Measurements from ENCODE around the gene NFIX. TPM values are rescaled to one million over a fixed set of nuclear protein-coding genes. Genes with fewer than 3 reads are reported as not detected.

Gene NFIX
- total RNA-seq, 1 donor from 2014 or later: 76.5 TPM

DNA sequence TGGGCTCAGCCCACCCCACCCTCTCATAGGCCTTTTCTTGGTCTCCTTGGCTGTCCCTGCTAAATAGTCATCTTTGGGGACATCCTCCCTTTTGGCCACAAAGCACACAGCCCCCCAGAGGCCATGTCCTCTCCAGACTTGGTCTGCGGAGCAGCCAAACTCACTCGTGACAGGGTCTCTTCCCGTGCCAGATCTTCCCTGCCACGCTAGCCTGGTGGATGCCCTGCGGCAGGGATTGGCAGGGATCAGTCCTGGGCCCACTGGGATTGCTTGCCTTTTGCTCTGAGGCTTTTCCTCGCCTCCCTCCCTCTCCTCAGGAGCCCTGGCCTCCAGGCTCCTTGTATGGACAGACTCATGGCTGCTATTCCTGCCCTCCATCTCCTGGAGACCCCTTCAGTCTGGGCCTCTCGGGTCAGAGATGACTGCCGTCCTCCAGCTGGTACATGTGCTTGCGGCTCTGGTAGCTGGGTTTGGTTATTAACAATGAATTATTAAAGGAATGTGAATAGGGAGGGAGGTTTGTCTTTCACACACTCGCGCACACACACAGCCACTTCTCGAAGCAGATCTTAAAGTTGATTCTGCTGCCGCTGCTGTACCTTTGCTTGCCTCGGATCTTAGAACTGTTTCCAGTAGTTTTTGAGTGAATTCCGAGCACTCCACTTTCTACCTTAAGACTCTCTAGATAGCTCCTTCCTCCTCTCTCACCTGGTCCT, 45.1 kb downstream of the NFIX start:
- no peaks in the 10 kb centered on the region for H3K36me3 ChIP-seq
- H3K27me3 ChIP-seq: no peaks in the 10 kb centered on the region
- peak overlapping the region in 1 of 2 donors; percentile 39 for H3K4me3 ChIP-seq
- TF ChIP-seq, protein P1, sequence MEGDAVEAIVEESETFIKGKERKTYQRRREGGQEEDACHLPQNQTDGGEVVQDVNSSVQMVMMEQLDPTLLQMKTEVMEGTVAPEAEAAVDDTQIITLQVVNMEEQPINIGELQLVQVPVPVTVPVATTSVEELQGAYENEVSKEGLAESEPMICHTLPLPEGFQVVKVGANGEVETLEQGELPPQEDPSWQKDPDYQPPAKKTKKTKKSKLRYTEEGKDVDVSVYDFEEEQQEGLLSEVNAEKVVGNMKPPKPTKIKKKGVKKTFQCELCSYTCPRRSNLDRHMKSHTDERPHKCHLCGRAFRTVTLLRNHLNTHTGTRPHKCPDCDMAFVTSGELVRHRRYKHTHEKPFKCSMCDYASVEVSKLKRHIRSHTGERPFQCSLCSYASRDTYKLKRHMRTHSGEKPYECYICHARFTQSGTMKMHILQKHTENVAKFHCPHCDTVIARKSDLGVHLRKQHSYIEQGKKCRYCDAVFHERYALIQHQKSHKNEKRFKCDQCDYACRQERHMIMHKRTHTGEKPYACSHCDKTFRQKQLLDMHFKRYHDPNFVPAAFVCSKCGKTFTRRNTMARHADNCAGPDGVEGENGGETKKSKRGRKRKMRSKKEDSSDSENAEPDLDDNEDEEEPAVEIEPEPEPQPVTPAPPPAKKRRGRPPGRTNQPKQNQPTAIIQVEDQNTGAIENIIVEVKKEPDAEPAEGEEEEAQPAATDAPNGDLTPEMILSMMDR (IDR thresholded peaks at IDR 0.05): no peak
- no peaks in the 10 kb centered on the region for H3K9me3 ChIP-seq
- DNase-seq (ENCODE audit: low spot score in 2 of 2): no peak
- H3K4me1 ChIP-seq: peaks cover 44 to 88% of the 10 kb centered on the region in 2 donors
- peak overlapping the region; percentile 95 to 97 for H3K27ac ChIP-seq
- intact Hi-C loops (cut with DNase I): no loop called here

DNA sequence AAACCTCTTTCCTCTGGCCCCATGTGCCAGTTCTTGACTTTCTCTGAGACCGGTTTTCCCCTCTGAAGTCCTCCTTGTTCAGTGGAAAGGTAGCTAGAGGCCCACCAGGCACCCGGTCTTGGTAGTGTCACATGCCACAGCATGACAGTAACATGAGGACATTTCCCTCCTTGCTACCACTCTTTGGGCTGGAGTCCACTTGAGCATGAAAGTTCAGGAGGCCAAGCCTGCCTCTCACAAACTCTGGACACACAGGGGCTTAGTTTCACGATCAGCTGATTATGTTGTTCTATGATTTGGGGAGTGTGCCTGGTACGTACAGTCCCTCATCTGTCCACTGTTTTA, 45.6 kb downstream of the NFIX start:
- intact Hi-C loops (cut with DNase I): no loop called here
- peak overlapping the region in 1 of 2 donors; percentile 39 for H3K4me3 ChIP-seq
- H3K27ac ChIP-seq: peak overlapping the region; percentile 95 to 97
- no peaks in the 10 kb centered on the region for H3K27me3 ChIP-seq
- DNase-seq (ENCODE audit: low spot score in 2 of 2): no peak
- H3K9me3 ChIP-seq: no peaks in the 10 kb centered on the region
- TF ChIP-seq, protein P1 (IDR thresholded peaks at IDR 0.05): no peak
- H3K4me1 ChIP-seq: peaks cover 41 to 88% of the 10 kb centered on the region in 2 donors
- H3K36me3 ChIP-seq: no peaks in the 10 kb centered on the region

DNA sequence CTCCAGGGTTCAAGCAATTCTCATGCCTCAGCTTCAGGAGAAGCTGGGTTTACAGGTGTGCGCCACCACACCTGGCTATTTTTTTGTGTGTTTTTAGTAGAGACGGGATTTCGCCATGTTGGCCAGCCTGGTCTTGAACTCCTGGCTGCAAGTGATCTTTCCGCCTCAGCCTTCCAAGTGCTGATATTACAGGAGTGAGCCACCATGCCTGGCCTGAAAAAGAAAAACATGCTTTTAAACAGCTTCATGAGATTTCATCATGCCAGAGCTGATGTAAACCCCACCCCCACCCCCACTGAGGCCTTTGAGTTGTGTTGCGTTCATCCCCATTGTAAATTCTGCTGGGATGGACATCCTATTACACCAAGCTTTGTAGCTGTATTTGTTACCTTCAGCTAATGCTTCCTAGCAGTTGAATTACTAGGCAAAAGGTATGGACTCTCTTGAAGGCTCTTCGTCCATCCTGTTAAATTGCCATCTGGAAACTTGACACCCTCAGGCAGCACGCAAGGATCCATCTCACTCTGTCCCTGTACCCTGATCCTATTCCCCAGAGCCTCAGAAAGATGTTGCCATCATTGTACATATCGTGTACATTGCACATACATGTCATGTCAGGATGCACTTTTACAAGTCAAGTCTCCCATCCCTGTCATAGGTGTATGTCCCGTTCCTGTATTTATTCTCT, 47.3 kb downstream of the NFIX start:
- TF ChIP-seq, protein P1 (IDR thresholded peaks at IDR 0.05): no peak
- H3K36me3 ChIP-seq: no peaks in the 10 kb centered on the region
- intact Hi-C loops (cut with DNase I): no loop called here
- no peaks in the 10 kb centered on the region for H3K9me3 ChIP-seq
- H3K27ac ChIP-seq: peak overlapping the region; percentile 95 to 97
- peaks cover 35 to 89% of the 10 kb centered on the region in 2 donors for H3K4me1 ChIP-seq
- H3K27me3 ChIP-seq: no peaks in the 10 kb centered on the region
- DNase-seq (ENCODE audit: low spot score in 2 of 2): no peak
- H3K4me3 ChIP-seq: no peak overlapping the region

DNA sequence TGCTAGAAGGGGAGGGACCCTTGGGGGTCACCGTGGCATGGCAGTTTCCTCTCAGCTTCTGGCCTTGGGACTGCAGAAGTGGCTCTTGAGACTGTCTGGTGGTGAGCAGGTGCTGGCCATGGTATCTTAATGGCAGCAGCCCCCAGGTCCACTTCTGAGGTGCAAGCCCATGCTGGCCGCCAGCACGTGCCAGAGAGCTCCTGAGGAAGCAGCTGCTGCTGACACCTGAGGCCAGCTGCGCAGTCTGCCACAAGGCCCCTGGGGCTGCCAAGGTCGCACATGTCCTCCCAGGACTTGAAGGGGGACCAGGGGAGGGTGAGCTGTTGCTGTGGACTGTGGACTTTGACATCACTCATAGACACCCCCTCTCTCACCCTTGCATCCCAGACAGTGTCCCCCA, 48.0 kb downstream of the NFIX start:
- no peaks in the 10 kb centered on the region for H3K27me3 ChIP-seq
- no peaks in the 10 kb centered on the region for H3K36me3 ChIP-seq
- no peak overlapping the region for H3K4me3 ChIP-seq
- H3K4me1 ChIP-seq: peaks cover 30 to 87% of the 10 kb centered on the region in 2 donors
- H3K27ac ChIP-seq: peak overlapping the region; percentile 95 to 97
- TF ChIP-seq, protein P1 (IDR thresholded peaks at IDR 0.05): no peak
- intact Hi-C loops (cut with DNase I): no loop called here
- no peak for DNase-seq (ENCODE audit: low spot score in 2 of 2)
- H3K9me3 ChIP-seq: no peaks in the 10 kb centered on the region

DNA sequence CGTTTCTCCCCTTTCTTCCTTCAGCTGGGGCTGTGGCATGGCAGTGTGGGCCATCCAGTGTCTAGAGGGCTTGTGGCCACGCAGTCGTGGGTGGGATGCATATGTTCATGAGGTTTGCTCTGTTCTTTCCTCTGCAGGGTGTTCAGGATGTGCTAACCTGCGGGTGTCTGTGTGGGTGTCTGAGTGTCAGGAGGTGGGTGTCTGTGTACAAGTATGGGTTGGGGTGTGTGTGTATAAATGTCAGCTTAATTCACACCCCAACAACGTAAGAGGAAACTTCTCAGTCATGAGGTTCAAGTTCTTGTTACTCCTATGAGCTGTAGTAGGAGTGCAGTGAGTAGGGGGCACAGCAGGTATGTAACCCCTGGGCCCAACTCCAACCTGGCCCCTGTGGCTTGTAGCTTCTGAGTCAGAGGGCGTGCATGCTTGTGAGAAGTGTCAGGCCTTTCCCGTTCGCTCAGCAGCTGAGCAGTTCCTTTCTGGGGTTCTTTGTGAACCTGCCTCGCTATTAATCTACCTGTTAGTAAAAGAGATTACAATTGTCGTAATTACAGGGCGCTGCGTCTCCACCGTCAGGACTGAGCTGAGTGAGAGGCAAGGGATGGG, 49.1 kb downstream of the NFIX start:
- TF ChIP-seq, protein P1 (IDR thresholded peaks at IDR 0.05): no peak
- intact Hi-C loops (cut with DNase I): loop anchor here (1.0 kb wide), 1 partner anchor 9 kb away; no protein-coding TSS in a partner anchor
- Histone ChIP-seq H3K27ac (peak overlapping the region; percentile 95 to 97), H3K4me1 (peaks cover 21 to 81% of the 10 kb centered on the region in 2 donors), H3K9me3 (no peaks in the 10 kb centered on the region), H3K4me3 (peak overlapping the region in 1 of 2 donors; percentile 39), H3K36me3 (no peaks in the 10 kb centered on the region), H3K27me3 (no peaks in the 10 kb centered on the region)
- DNase-seq (ENCODE audit: low spot score in 2 of 2): peak in 1 of 2 donors; percentile 76
